ENCODE measurements around the gene IRF2BPL.

IRF2BPL gene

GRCh38 chr14:77009014-77009413, 19.5 kb downstream of the IRF2BPL start:
- no peak for DNase-seq

GRCh38 chr14:77008541-77008940, 20.0 kb downstream of the IRF2BPL start:
- peak; percentile 95 for DNase-seq

- peak; percentile 75 for DNase-seq
These were observed 20.5 kb downstream of the IRF2BPL start for GRCh38 chr14:77007975-77008421.

GRCh38 chr14:77007183-77007974, 21.1 kb downstream of the IRF2BPL start:
- peak; percentile 9 for DNase-seq

GRCh38 chr14:77006132-77006531, 22.4 kb downstream of the IRF2BPL start:
- no peak for DNase-seq

GRCh38 chr14:77005559-77005958, 22.9 kb downstream of the IRF2BPL start:
- no peak for DNase-seq

GRCh38 chr14:77004711-77005460, 23.6 kb downstream of the IRF2BPL start:
- no peak for DNase-seq

- DNase-seq = no peak
These were observed 24.4 kb downstream of the IRF2BPL start for GRCh38 chr14:77003960-77004710.

GRCh38 chr14:77002889-77003288, 25.6 kb downstream of the IRF2BPL start:
- DNase-seq = no peak

- no peak for DNase-seq
These were observed 26.2 kb downstream of the IRF2BPL start for GRCh38 chr14:77002335-77002734.

- peak; percentile 46 for DNase-seq
These were observed 27.9 kb downstream of the IRF2BPL start for GRCh38 chr14:77000340-77001270.

- DNase-seq = no peak
These were observed 29.6 kb downstream of the IRF2BPL start for GRCh38 chr14:76998910-76999309.

- peak; percentile 86 for DNase-seq
These were observed 31.1 kb downstream of the IRF2BPL start for GRCh38 chr14:76997257-76997970.

- peak; percentile 20 for DNase-seq
These were observed 31.9 kb downstream of the IRF2BPL start for GRCh38 chr14:76996563-76997146.

GRCh38 chr14:76995279-76996035, 33.1 kb downstream of the IRF2BPL start:
- peak; percentile 8 for DNase-seq

- DNase-seq = no peak
These were observed 34.8 kb downstream of the IRF2BPL start for GRCh38 chr14:76993752-76994151.

- DNase-seq = no peak
These were observed 38.4 kb downstream of the IRF2BPL start for GRCh38 chr14:76990084-76990483.

GRCh38 chr14:76987956-76988520, 40.5 kb downstream of the IRF2BPL start:
- no peak for DNase-seq

GRCh38 chr14:76986231-76986565, 42.3 kb downstream of the IRF2BPL start:
- no peak for DNase-seq

Data from NCI-H82 (cell line).